Germinal center (tissue), 1 donor: ENCODE data around the gene SERGEF.

Experiments used
- DNase-seq: peaks from one replicate; pipeline ENCODE4 v3.0.0; 2012; ENCODE audit warnings: mixed read lengths, low spot score

The SERGEF gene

DNA sequence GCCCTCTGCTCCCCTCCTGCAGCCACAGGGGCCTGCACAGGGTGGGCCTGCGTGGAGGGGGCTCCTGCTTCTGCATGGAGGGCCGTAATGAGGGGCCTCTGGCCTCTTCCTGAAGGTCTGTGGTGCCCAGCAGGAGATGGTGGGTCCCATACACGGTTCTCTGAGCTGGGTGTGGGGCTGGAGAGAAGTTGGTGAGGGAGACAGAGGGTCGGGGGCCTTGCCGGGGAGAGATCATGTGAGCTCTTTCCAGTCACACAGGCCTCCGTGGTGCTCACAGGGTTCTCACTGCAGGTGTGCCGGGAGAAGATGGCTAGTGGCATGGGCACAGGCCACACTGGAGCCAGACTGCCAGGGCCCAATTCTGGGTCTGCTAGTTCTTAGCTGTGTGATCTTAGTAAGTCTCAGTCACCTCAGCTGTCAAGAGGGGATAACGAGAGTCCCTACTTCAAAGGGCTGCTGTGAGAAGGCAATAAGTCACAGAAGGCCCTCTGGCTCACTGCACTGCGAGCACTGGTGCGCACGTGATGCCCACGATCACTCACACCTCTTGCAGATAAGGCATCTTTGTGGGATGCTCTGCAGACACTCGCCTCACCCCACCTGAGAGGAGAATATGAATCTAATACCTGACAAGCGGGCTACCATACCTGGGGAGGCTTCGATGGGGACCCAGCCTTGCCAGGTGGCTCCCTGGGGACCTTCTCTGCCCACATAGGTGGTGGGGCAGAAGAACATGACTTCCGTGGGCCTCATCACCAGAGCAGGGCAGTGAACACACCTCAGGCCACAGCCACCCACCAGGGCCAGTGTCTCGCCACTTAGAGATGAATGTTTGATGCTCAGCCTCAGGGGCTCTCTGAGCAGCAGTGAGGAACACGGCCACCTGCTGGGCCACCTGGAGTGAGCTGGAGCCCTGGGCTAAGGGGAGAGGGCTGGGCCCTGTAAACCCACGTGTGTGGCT lies 263.8 kb downstream of the SERGEF start:
- no peak for DNase-seq

DNA sequence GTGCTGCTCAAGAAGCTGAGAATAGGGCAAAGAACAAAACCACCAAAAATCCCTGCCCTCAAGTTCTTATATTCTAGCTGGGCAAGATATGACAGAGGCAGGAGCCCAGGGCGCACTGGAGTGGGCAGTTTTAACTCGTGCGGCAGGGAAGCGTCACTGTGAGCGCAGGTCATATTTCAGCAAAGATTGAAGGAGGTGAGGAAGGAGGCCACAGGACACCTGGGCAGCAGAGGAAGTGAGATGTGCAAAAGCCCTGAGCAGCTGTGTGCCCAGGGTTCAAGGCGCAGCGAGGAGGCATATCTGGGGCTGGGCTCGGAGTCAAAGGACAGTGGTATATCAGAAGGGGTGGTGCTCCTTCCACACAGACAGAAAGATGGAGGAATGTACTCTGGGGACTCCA lies 264.8 kb downstream of the SERGEF start:
- DNase-seq = no peak

DNA sequence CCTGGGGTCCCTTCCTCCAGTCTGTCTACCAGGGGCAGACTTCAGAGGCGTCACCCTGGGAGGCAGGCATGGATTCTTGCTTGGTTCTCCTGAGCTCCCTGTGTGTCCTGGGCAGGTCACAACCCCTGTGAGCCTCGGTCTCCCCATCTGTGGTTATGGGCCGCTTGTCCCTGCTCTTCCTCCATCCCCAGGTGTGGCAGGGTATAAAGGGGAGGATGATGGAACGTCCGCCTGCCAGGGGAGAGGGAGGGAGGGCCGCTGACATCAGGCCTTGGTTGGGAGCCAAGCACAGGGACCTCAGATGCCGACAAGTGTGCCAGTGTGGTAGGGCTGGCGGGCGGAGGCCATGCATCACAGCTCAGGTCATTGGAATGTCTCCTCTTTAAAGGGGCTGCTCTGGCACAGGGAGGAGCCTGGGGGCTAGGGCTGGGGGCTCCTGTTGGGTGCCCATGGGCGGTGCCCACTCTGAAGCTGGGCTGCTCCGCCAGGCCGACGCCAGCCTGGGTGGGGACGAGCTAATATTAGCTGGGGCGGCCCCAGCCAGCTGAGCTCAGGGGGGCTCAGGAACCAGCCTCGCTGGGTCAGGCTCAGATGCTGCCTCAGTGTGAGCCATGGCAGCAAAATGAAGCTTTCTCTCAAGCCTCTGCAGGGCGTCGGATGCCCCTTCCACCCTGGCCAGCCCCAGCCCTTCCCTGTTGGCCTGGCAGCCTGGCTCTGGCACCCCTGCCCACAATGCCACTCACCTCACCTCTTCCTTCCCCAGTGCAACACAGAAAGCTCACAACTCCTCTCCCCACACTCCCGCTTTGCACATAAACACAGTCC lies 265.5 kb downstream of the SERGEF start:
- DNase-seq = no peak

DNA sequence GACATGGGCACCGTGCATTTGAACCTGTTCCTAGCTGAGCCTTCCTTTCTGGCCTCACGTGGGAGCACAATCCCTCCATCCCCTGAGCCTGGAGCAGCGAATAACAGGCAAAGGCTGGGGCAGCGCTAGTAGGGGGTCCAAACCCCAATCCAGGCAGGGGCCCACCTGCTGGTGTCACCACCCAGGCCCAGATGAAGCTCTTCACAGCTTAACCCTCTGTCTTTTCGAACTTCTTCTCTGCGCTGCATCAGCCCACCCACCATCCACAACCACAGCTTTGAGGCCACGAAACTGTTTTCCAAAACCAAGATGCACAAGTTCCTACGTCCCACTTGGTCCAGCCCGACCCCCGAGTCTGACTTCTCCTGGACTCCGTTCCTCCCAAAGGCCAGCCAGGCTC lies 266.8 kb downstream of the SERGEF start:
- no peak for DNase-seq

DNA sequence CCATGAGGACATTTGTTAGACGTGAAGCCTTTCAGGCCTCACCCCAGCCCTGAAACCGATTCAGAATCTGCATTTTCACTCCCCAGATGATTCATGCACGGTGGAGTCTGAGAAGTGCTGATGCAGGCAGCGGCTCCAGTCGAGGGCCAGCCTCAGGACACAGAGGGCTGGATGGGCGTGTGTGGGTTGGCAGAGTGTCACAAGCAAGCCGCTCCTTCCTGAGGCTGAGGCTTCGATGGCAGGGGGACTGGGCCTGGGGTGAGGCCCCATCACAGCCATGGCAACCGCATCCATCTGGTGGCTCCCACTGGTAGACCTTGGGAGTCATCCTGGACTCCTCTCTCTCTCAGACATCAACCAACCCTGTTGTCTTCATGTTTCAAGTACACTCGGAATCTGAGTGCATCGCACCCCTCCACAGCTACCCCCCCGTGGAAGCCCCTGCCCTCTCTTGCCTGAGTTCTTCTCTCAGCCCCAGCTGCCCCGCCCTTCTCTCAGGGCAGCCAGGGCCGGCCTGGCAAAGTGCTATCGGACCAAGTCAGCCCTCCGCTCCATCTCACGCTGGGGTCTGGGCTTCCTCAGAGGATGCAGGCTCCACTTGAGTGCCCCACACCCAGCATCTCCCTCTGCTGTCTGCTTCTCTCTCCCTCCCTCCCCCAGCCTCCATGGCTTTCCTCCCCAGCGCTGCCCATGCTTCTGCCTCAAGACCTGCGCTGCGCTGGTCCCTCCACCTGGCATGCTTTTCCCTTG lies 267.6 kb downstream of the SERGEF start:
- no peak for DNase-seq

DNA sequence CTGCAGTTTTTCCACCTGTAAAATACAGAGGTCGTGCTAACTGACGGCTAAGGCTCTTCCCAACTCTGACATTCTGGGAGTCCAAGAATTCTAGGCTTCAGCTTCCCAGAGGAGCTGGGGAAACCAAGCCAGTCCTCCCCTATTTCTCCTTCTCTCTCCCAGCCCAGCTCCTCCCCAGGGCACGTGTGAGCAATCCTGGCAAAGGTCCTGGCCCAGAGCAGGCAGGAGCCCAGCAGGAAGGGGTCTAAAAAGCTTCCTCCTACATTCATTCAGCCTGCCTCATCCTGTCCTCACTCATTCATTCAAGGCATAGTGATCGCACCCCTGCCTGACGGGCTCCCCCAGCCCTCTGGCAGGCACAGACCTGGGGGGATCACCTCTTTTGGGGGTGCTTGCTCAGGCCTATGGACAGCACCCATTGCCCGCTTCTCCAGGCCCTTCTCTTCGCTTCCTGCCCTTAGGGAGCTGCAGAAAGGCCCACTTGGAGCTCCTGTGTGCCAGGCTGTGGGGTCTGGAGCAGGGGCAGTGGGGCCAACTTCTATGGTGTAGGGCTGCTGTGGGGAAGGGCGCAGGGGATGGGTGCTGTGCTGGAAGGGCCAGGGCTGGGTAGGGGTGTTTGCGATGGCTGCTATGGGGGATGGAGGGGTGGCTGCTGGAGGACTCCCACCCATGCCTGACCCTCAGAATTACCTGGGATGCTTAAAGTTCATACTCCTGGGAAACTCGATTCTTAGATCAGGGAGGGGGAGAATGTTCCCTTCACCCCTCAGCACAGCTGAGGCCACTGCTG lies 268.5 kb downstream of the SERGEF start:
- DNase-seq = no peak

DNA sequence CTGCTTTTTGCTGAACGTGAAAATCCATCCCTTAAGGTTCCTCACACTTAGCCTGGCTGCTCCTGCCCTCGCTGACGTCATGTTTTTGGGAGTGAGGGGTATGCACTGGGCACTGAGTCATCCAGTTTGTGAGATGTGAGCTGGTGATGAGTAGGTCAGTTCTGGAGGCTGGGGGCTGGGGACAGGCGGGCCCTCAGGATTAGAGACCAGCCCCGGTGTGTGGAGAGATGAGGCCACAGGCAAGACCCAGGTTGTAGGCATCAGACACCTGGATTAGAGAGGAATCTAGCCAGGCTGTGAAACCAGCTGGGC lies 269.1 kb downstream of the SERGEF start:
- no peak for DNase-seq

DNA sequence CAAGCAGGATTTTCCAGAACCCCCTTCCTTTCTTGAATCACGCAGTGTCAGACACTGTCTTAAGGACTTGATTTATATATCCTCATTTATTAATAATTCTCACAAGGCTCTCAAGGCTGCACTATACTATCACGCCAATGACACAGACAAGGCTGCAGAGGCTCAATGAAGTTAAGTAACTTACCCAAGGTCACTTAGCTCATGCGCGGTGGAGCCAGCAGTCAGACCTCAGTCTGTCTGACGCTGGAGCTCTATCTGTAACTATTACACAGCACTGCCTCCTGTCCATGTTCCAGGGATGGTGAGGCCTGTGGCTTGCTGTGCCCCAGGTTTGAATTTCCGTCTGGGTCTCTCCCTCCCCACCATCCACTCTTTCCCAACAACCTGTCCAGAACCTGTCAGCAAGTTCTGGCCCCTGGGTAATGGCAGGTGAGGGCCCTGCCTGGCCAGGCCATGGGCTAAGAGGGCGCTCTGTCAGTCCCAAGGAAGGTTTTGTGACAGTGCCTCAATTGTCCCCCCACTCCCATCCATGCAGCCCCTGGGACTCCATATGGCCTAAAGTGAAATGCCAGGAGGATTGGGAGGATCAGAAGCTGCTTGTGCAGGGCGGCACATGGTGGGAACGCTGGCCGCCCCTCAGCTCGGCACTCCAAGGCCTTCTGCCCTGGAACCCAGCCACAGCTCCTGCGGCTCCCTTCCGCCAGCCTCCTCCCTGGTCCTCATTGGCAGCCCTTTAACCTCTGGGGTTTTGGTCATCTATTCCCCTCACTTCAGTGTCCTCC lies 269.6 kb downstream of the SERGEF start:
- DNase-seq = no peak

DNA sequence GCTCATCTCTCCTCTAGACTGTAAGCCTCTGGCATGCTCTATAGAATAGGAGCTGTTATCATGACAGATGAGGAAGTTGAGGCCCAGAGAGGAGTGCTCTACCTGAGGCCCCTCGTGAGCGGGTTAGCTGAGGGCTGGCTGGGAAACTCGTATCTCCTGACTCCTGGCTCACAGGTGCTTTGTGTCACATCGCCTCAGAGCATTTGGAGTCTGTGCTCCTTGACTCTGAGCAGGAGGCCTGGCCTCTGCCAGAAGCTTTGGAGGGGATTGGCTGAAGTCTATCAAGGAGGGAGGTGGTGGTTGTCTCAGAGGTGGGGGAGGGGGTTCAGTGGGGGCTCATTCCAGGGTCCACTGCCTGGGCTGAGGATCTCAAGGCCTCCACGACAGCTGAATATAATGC lies 270.8 kb downstream of the SERGEF start:
- no peak for DNase-seq

DNA sequence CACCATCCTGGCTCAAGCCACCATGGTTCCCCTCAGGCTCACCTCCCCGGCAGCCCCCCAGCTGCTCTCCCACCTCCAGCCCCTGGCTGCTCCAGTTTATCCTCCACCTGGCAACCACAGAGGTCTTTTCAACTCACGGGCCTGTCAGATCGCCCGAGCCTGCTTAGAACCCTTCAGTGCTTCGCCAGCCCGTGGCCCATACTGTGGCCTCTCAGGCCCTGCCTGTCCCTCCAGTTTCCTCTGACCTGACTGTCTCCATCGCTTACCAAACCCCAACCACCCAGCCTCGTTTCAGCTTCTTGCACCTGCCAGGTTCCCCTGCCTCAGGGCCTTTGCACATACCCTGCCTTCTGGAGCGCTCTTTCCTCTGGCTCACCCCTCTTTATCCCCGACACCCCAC lies 271.4 kb downstream of the SERGEF start:
- DNase-seq = no peak

DNA sequence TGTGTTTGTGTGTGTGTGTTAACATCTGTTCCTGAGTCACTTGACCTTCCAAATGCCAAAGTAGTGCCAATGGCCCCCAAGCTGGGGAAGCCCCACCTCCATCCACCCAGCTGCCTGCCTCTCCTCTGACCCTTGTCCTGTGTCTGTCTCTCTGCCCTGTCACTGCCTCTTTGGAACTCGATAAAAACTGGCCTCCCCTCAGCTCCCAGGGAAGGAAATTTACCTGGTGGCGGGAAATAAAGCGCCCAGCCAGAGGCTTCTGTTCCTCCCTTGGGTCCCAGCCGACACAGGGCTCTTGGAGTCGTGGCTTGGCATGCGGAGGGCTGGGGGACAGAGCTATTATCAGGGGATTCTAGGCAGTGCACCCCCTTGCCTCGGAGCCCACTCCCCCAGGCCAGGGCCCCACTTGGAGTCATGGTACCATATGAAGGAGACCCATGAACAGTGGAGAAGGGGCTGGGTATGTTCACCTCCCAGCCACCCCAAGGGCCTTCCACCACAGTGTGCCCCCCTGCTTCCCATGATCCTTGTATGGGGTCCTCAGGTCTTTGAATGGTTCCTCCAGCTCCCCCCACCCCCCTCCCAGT lies 272.1 kb downstream of the SERGEF start:
- DNase-seq = no peak

DNA sequence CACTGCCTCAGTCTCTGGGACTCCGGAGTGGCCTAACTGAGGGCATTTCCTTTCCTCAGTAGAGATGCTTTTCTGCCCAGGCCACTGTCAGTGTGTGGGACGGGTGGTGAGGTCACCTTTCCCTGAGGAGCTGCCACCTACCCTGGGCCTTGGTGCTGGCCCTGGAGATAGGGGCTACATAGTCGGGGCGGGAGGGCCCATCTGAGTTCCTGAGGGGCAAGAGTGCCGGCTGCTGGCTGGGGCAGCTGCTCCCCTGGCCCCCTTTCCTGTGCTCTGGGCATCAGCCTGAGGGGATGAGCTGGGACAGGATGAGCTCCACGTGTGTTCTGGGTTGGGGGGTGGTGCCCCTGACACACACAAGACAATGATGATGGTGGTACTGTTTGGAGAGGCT lies 272.9 kb downstream of the SERGEF start:
- DNase-seq = no peak

DNA sequence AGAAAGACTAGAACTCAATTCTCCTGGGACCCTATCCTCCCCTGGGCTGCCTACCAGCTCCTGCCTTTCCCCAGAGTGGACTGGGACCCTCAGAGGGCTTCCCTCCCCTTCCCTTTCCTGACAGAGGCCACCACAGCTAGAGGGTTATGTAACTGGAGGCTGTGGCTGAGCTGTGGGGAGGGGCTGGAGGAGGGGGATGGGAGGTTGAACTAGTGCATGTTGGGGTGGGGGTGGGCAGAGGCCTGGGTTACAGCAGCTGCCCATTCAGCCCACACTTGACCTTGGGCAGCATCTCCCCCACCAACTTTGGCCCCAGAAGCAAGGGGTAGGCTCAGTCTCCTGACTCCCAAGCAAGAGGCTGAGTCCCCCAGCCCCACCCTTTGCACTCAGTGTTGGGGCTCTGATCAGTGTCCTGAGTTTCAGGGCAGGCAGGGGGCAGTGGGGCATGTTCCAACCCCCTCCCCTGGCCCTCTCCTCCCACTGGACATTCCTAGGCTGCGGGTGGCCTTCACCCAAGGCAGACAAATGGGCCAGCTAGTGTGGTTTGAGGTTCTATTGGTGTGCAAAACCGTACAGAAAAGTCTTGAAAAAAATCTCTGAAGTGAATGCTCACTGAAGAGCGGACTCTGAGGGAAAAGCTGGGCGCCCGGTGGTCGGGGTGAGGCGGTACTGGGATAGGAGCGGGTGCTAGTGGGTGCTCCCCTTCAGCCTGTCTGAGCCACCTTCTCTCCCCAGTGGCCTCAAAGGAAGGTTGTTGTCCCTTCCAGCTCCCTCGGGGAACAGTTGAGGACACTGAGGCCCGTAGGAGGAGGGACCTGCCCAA lies 274.5 kb downstream of the SERGEF start:
- no peak for DNase-seq
